Trophoblast cell (in vitro differentiated cells and primary cell): ENCODE data around the gene DNAH17.
A peak's percentile ranks its signal among the peaks of the same experiment; 100 is the strongest.

Source experiments
- DNase-seq, 2 donors: peaks; one replicate each; pipeline ENCODE4 v3.0.0-alpha.2; 2016
- H2AFZ ChIP-seq: 2 replicates; pipeline ENCODE4 v1.6.1; 2013; ENCODE audit warnings: low read length, moderate library complexity, mild to moderate bottlenecking; ENCODE audit not compliant: insufficient read depth, poor library complexity
- H2AK5ac ChIP-seq: 2 replicates; pipeline ENCODE4 v1.6.1; 2013; ENCODE audit warnings: mild to moderate bottlenecking, low read length
- H2BK120ac ChIP-seq: 2 replicates; pipeline ENCODE4 v1.6.1; 2013; ENCODE audit warnings: low read length, mild to moderate bottlenecking, moderate library complexity; ENCODE audit not compliant: insufficient read depth, poor library complexity
- H2BK12ac ChIP-seq: 2 replicates; pipeline ENCODE4 v1.6.1; 2013; ENCODE audit warnings: mild to moderate bottlenecking, low read length, moderate library complexity
- H2BK5ac ChIP-seq: 2 replicates; pipeline ENCODE4 v1.6.1; 2013; ENCODE audit warnings: low read length, low read depth, moderate library complexity, mild to moderate bottlenecking; ENCODE audit not compliant: poor library complexity
- H3K14ac ChIP-seq: 2 replicates; pipeline ENCODE4 v1.6.1; 2013; ENCODE audit warnings: mild to moderate bottlenecking, low read length
- H3K18ac ChIP-seq: 2 replicates; pipeline ENCODE4 v1.6.1; 2013; ENCODE audit warnings: mild to moderate bottlenecking, low read length
- H3K23ac ChIP-seq: 2 replicates; pipeline ENCODE4 v1.6.1; 2013; ENCODE audit warnings: low read length
- H3K27ac ChIP-seq: 2 replicates; pipeline ENCODE4 v1.5.1; 2013; ENCODE audit warnings: low read depth, mild to moderate bottlenecking, inconsistent platforms, low read length, moderate library complexity
- H3K27me3 ChIP-seq: 2 replicates; pipeline ENCODE4 v1.6.1; 2013; ENCODE audit warnings: inconsistent platforms, mild to moderate bottlenecking, low read length, moderate library complexity; ENCODE audit not compliant: insufficient read depth
- H3K36me3 ChIP-seq, 2 experiments: 1 replicate in 1 of 2; 2 replicates in 1 of 2; pipeline ENCODE4 v1.6.1; 2013; ENCODE audit warnings: low read length in 2 of 2, mild to moderate bottlenecking in 2 of 2, moderate library complexity in 1 of 2; ENCODE audit not compliant: insufficient read depth in 2 of 2, control insufficient read depth in 1 of 2
- H3K4ac ChIP-seq: 2 replicates; pipeline ENCODE4 v1.6.1; 2013; ENCODE audit warnings: low read depth, mild to moderate bottlenecking, low read length, moderate library complexity
- H3K4me1 ChIP-seq, 2 experiments: 1 replicate in 1 of 2; 2 replicates in 1 of 2; pipeline ENCODE4 v1.6.1; 2013; ENCODE audit warnings: low read length in 2 of 2, mild to moderate bottlenecking in 2 of 2, moderate library complexity in 1 of 2; ENCODE audit not compliant: insufficient read depth in 2 of 2, control insufficient read depth in 1 of 2
- H3K4me2 ChIP-seq: 2 replicates; pipeline ENCODE4 v1.6.1; 2013; ENCODE audit warnings: inconsistent platforms, mild to moderate bottlenecking, low read length, moderate library complexity
- H3K4me3 ChIP-seq: 2 replicates; pipeline ENCODE4 v1.5.1; 2013; ENCODE audit warnings: mild to moderate bottlenecking, low read depth, low read length, inconsistent platforms
- H3K79me1 ChIP-seq: one replicate; pipeline ENCODE4 v1.6.1; 2013; ENCODE audit warnings: low read length
- H3K79me2 ChIP-seq: 2 replicates; pipeline ENCODE4 v1.6.1; 2013; ENCODE audit warnings: low read length, mild to moderate bottlenecking; ENCODE audit not compliant: control insufficient read depth, insufficient read depth, poor library complexity
- H3K9ac ChIP-seq: 2 replicates; pipeline ENCODE4 v1.6.1; 2013; ENCODE audit warnings: mild to moderate bottlenecking, low read length
- H3K9me3 ChIP-seq: 2 replicates; pipeline ENCODE4 v1.6.1; 2013; ENCODE audit warnings: low read depth, mild to moderate bottlenecking, control low read depth, inconsistent platforms, low read length; ENCODE audit not compliant: insufficient read depth
- H4K12ac ChIP-seq: 2 replicates; pipeline ENCODE4 v1.6.1; 2013; ENCODE audit warnings: low read depth, mild to moderate bottlenecking, low read length, moderate library complexity
- H4K8ac ChIP-seq: 2 replicates; pipeline ENCODE4 v1.6.1; 2013; ENCODE audit warnings: low read depth, mild to moderate bottlenecking, low read length, moderate library complexity
- H4K91ac ChIP-seq: one replicate; pipeline ENCODE4 v1.6.1; 2013; ENCODE audit warnings: low read depth, mild to moderate bottlenecking, low read length, moderate library complexity
- WGBS: extraction: QIAGEN DNeasy Blood & Tissue Kit; methylation state at CpG from one replicate; pipeline ENCODE4 v1.1.7; 2013; ENCODE audit warnings: missing lambda C conversion rate; ENCODE audit not compliant: insufficient read length, insufficient coverage; ENCODE audit errors: extremely low coverage; 5-methylcytosine and 5-hydroxymethylcytosine counted together

Gene DNAH17

DNA sequence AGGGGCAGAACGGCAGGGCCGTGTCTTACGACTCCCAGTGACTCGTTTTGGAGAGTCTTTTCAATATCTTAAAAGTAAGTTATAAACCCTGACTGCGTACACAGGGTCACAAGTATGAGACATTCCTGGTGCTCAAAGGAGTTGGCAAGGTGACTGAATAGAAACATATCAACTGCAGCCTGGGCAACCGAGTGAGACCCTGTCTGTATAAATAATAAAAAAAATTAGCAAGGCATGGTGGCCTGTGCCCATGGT lies 115.5 kb downstream of the DNAH17 start:
- WGBS = no CpG with 5 or more reads among the region's 6 CpGs
- Histone ChIP-seq H3K79me1 (no peaks in the 10 kb centered on the region), H3K27ac (no peak overlapping the region)

DNA sequence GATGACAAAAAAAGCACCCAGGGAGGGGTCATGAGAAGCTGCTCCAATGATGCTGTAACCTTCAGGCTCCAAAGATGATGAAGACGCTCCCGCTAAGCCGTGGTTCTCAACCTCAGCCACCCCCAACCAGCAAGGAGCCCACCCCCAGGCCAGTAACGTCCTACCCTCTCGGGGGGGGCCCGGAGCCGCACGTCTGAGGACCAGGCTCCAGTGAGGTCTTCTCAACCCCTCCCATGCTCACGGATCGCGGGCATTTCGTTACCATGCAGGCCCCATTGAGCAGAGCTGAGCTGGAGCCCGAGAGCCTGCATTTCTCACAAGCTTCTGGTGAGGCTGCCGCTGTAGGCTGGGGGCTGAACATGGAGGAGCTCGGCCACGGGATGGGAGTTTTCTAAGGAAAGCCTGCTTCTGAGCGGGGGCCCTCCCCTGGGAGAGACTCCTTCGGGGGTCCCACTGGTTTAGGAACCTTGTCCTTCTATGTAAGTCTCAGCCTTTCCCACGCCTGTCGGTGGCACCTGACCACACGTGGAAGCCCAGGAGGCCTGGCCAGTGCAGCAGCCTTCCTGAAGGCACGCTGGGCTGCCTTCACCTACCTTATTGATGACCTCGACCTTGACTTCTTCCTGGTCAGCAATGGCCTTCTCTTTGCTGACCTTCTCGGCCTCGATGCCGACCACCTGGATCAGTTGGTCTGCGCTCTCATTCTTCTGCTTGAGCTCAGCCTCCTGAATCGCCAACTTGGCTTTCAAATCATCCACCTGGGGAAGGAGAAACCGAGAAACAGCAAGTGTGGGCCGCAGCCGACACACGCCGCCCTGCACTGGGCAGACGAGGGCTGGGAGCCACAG lies 116.0 kb downstream of the DNAH17 start:
- no peak overlapping the region for H3K4me2 ChIP-seq
- H4K8ac ChIP-seq = no peak overlapping the region
- no peak overlapping the region for H3K9ac ChIP-seq
- H3K9me3 ChIP-seq = peaks cover 7% of the 10 kb centered on the region
- WGBS = no CpG with 5 or more reads among the region's 34 CpGs
- no peak overlapping the region for H3K4me3 ChIP-seq
- H3K27ac ChIP-seq = no peak overlapping the region
- H2AFZ ChIP-seq = no peak overlapping the region
- no peak overlapping the region for H2AK5ac ChIP-seq
- no peak overlapping the region for H2BK12ac ChIP-seq
- no peaks in the 10 kb centered on the region for H3K36me3 ChIP-seq
- H3K79me1 ChIP-seq = no peaks in the 10 kb centered on the region
- H3K79me2 ChIP-seq = no peaks in the 10 kb centered on the region
- H4K12ac ChIP-seq = no peak overlapping the region
- H3K14ac ChIP-seq = no peak overlapping the region
- no peak overlapping the region for H3K23ac ChIP-seq
- H3K4ac ChIP-seq = no peak overlapping the region
- no peaks in the 10 kb centered on the region for H3K27me3 ChIP-seq
- no peak for DNase-seq
- H4K91ac ChIP-seq = no peak overlapping the region
- H3K18ac ChIP-seq = no peak overlapping the region
- H2BK120ac ChIP-seq = no peak overlapping the region
- H2BK5ac ChIP-seq = no peak overlapping the region
- H3K4me1 ChIP-seq = no peaks in the 10 kb centered on the region

More for the DNA sequence above, 115.5 kb downstream of the DNAH17 start:
- Histone ChIP-seq H3K79me2 (no peaks in the 10 kb centered on the region), H3K36me3 (no peaks in the 10 kb centered on the region), H2BK12ac (no peak overlapping the region), H2BK120ac (no peak overlapping the region), H3K4me1 (no peaks in the 10 kb centered on the region), H3K9ac (no peak overlapping the region), H2AK5ac (no peak overlapping the region), H3K18ac (no peak overlapping the region), H3K9me3 (peaks cover 7% of the 10 kb centered on the region), H4K91ac (no peak overlapping the region), H3K4me2 (no peak overlapping the region), H3K4ac (no peak overlapping the region), H3K27me3 (no peaks in the 10 kb centered on the region), H4K8ac (no peak overlapping the region), H4K12ac (no peak overlapping the region), H3K14ac (no peak overlapping the region), H2BK5ac (no peak overlapping the region), H3K23ac (no peak overlapping the region), H3K4me3 (no peak overlapping the region), H2AFZ (no peak overlapping the region)
- no peak for DNase-seq

DNA sequence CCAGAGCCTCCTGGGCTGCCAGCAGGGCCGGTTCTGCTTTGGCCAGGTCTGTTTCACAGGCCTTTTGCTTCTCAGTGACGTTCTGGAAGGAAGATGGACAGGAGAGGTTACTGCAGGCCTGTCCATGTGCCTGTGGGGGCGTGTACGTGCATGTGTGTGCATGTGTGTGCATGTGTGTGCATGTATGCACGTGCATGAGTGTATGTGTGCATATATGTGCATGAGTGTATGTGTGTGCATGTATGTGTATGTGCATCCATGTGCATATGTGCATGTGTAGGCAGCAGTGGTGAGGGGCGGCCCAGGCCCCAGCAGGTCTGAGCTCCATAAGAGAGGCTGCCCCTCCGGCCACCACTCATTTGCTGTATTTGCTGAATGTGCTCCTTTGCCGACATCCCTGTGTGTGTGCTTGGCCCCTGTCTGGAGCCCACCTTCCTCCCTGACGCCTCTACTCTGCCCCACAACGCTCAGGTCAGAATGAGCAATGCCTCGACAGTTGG lies 117.0 kb downstream of the DNAH17 start:
- Histone ChIP-seq H4K91ac (no peak overlapping the region), H2BK12ac (no peak overlapping the region), H3K9ac (no peak overlapping the region), H3K4me3 (peak overlapping the region; percentile 43), H3K79me2 (no peaks in the 10 kb centered on the region), H3K4ac (no peak overlapping the region), H3K4me1 (no peaks in the 10 kb centered on the region), H3K9me3 (peaks cover 7% of the 10 kb centered on the region), H2BK120ac (no peak overlapping the region), H3K79me1 (no peaks in the 10 kb centered on the region), H3K18ac (no peak overlapping the region), H3K4me2 (no peak overlapping the region), H2AK5ac (no peak overlapping the region), H3K27me3 (no peaks in the 10 kb centered on the region), H3K36me3 (no peaks in the 10 kb centered on the region), H2AFZ (no peak overlapping the region), H4K8ac (no peak overlapping the region), H3K23ac (no peak overlapping the region), H3K27ac (no peak overlapping the region), H2BK5ac (no peak overlapping the region), H3K14ac (no peak overlapping the region), H4K12ac (no peak overlapping the region)
- DNase-seq = no peak
- WGBS = no CpG with 5 or more reads among the region's 11 CpGs

DNA sequence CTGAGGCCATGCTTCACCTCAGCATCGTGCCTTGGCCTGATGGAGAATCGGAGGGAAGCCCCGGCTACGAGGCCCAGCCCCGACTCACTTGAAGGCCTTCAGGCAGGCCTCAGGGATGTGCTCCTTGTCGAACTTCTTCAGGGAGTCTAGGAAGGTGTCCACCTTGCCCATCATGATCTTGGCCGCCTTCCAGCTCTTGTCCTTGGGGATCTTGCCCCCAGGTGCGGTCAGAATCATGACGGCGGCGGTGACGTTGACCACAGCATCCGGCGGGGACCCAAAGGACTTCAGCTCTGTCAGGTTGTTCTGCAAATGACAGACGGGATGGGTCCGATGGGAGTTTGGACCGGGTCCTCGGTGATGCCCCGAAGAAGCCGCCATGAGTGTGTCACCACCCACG lies 117.5 kb downstream of the DNAH17 start:
- Histone ChIP-seq H4K12ac (no peak overlapping the region), H4K8ac (no peak overlapping the region), H3K27me3 (no peaks in the 10 kb centered on the region), H3K23ac (no peak overlapping the region), H3K79me2 (no peaks in the 10 kb centered on the region), H3K27ac (no peak overlapping the region), H2AK5ac (no peak overlapping the region), H3K9ac (no peak overlapping the region), H3K14ac (no peak overlapping the region), H4K91ac (no peak overlapping the region), H3K4me3 (no peak overlapping the region), H3K4ac (no peak overlapping the region), H3K9me3 (peaks cover 7% of the 10 kb centered on the region), H3K4me1 (no peaks in the 10 kb centered on the region), H2BK5ac (no peak overlapping the region), H2BK12ac (no peak overlapping the region), H3K79me1 (no peaks in the 10 kb centered on the region), H3K18ac (no peak overlapping the region), H3K4me2 (no peak overlapping the region), H2AFZ (no peak overlapping the region), H2BK120ac (no peak overlapping the region), H3K36me3 (no peaks in the 10 kb centered on the region)
- WGBS = no CpG with 5 or more reads among the region's 21 CpGs
- no peak for DNase-seq
